ENCODE results near the gene LSAMP. TPM values are rescaled to one million over a fixed set of nuclear protein-coding genes. Genes with fewer than 3 reads are reported as not detected.

The LSAMP gene
- polyA plus RNA-seq, 3 donors = not detected

GRCh38 chr3:116064646-116065045 lies 380.6 kb downstream of the LSAMP start:
- no CpG with 5 or more reads among the region's 1 CpG for whole genome bisulfite sequencing (ENCODE audit: insufficient coverage)
- peaks cover 0 to 6% (median 0%) of the 10 kb centered on the region in 7 donors for H3K9me3 Mint-ChIP-seq
- no peak overlapping the region for H3K27ac Mint-ChIP-seq
- no peak for DNase-seq
- H3K36me3 Mint-ChIP-seq = no peaks in the 10 kb centered on the region
- no peak overlapping the region for H3K9ac ChIP-seq (ENCODE audit: insufficient read depth, low read length, poor library complexity, severe bottlenecking)
- H3K79me2 ChIP-seq (ENCODE audit: insufficient read depth, low read length) = no peaks in the 10 kb centered on the region
- no peaks in the 10 kb centered on the region for H4K20me1 ChIP-seq (ENCODE audit: insufficient read depth, low read length)
- H3K4me3 Mint-ChIP-seq = no peak overlapping the region
- H3K4me1 Mint-ChIP-seq = no peaks in the 10 kb centered on the region
- no peak for TF ChIP-seq CTCF (IDR thresholded peaks at IDR 0.05)
- H3K4me3 ChIP-seq (replicated peaks in 1 of 3; ENCODE audit: low read depth in 2 of 3, low read length in 3 of 3) = no peak overlapping the region
- no peaks in the 10 kb centered on the region for H3K27me3 ChIP-seq (ENCODE audit: control insufficient read depth in 2 of 2, insufficient read depth in 2 of 2, low read length in 2 of 2)
- H3K4me1 ChIP-seq (ENCODE audit: control insufficient read depth in 1 of 2, insufficient read depth in 2 of 2, low read length in 2 of 2) = no peaks in the 10 kb centered on the region
- peaks cover 0 to 2% (median 0%) of the 10 kb centered on the region in 3 donors for H3K27me3 Mint-ChIP-seq (ENCODE audit: low read depth in 3 of 3)
- no peak overlapping the region for H3K4me2 ChIP-seq (replicated peaks; ENCODE audit: extremely low read depth, low read length, poor library complexity, severe bottlenecking)
- no peak overlapping the region for H2AFZ ChIP-seq (ENCODE audit: insufficient read depth, low read depth, low read length, poor library complexity, severe bottlenecking)
- intact Hi-C loops (cut with micrococcal nuclease) = no loop called here
- no peak overlapping the region for H3K27ac ChIP-seq (ENCODE audit: low read depth in 1 of 2, low read length in 2 of 2)
- H3K9me3 ChIP-seq (replicated peaks in 1 of 2; ENCODE audit: control insufficient read depth in 1 of 2, insufficient read depth in 1 of 2, low read length in 2 of 2) = no peaks in the 10 kb centered on the region
- no peaks in the 10 kb centered on the region for H3K36me3 ChIP-seq (replicated peaks in 1 of 2; ENCODE audit: control insufficient read depth in 1 of 2, insufficient read depth in 2 of 2, low read length in 2 of 2)

DNA sequence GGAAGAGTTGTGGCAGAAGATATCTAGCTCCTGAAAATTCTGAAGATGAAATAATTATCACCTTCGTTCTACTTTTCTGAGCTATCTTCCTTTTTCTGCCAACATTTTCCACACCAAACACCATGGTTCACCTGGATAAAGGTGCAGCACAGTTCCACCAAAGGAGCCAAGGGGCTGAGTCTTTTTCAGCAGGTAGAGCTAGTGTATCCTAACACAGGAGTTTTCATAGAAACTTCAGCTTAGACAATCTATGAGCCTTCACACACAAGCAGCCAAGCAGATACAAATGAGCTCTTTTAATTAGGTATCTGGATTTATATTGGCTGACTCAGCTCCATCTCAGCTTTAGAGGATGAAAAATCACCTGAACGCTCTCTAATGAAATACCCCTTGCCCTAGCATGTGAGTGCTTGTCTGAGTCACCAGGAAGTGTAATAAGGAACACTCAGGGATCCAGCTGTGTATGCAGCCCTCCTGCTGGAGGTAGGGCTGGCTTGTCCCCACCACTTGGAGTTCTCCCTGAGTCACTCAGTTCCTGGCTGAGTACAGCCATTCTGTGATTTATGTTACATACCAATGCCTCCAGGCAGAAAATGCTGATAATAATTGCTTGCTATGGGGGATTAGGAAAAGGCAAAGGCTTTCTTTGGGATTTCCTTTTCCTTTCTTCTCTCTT lies 385.7 kb downstream of the LSAMP start:
- no peak for DNase-seq
- Histone ChIP-seq H3K79me2 (ENCODE audit: insufficient read depth, low read length) (no peaks in the 10 kb centered on the region), H3K4me3 (replicated peaks in 1 of 3; ENCODE audit: low read depth in 2 of 3, low read length in 3 of 3) (no peak overlapping the region), H3K36me3 (replicated peaks in 1 of 2; ENCODE audit: control insufficient read depth in 1 of 2, insufficient read depth in 2 of 2, low read length in 2 of 2) (no peaks in the 10 kb centered on the region), H4K20me1 (ENCODE audit: insufficient read depth, low read length) (no peaks in the 10 kb centered on the region), H3K27ac (ENCODE audit: low read depth in 1 of 2, low read length in 2 of 2) (no peak overlapping the region), H3K4me2 (replicated peaks; ENCODE audit: extremely low read depth, low read length, poor library complexity, severe bottlenecking) (no peak overlapping the region), H3K9me3 (replicated peaks in 1 of 2; ENCODE audit: control insufficient read depth in 1 of 2, insufficient read depth in 1 of 2, low read length in 2 of 2) (no peaks in the 10 kb centered on the region), H3K27me3 (ENCODE audit: control insufficient read depth in 2 of 2, insufficient read depth in 2 of 2, low read length in 2 of 2) (no peaks in the 10 kb centered on the region), H2AFZ (ENCODE audit: insufficient read depth, low read depth, low read length, poor library complexity, severe bottlenecking) (no peak overlapping the region), H3K9ac (ENCODE audit: insufficient read depth, low read length, poor library complexity, severe bottlenecking) (no peak overlapping the region), H3K4me1 (ENCODE audit: control insufficient read depth in 1 of 2, insufficient read depth in 2 of 2, low read length in 2 of 2) (no peaks in the 10 kb centered on the region)
- no peak for TF ChIP-seq CTCF (IDR thresholded peaks at IDR 0.05)
- Mint-ChIP-seq H3K4me1 (no peaks in the 10 kb centered on the region), H3K36me3 (no peaks in the 10 kb centered on the region), H3K27me3 (ENCODE audit: low read depth in 3 of 3) (peaks cover 0 to 2% (median 0%) of the 10 kb centered on the region in 3 donors), H3K27ac (no peak overlapping the region), H3K9me3 (peaks cover 0 to 6% (median 0%) of the 10 kb centered on the region in 7 donors), H3K4me3 (no peak overlapping the region)
- WGBS (ENCODE audit: insufficient coverage) = 83% methylated on average over 1 of the region's 2 CpGs
- intact Hi-C loops (cut with micrococcal nuclease) = no loop called here
